ENCODE data around the gene PPP2R2C. TPM values are rescaled to one million over a fixed set of nuclear protein-coding genes. Genes with fewer than 3 reads are reported as not detected.

Gene PPP2R2C
- total and polyA plus RNA-seq, 2 experiments from 2014 or later: not detected

DNA sequence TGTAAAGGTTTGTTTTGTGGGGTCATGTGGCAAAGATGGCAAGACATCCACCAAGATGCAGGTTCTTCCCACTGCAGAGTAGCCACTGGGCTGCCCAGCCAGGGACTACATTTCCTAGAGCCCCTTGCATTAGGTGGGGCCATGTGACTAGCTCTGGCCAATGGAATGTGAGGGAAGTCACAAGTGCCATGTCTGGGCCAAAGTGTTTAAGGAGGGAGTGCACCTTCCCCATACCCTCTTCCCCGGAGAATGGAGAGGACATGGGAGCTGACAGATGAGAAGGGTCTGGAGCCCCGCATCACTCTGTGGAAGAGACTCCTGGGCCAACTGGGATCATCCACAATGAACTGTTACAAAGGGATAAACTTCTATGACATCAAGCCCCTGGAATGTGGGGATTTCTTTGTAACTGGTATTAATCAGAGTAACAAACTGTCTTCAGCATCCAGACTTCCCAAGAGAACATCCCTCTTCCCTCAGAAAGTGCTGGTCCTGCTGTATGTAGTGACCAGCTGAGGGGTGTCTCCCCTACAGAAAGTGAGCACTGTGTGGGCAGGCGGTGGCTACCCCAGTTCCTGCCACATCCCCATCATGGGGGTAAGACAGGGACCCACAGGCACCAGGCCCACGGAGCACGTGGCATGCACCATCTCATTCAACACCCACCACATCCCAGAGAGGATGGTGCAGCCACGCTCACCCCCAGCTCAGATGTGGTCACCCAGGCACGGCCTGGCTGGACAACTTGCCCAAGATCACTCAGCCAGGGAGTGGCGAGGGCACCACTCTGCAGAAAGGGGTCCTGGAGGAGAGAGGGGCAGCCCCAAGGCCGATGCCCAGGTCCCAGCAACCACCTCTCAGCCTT is 10.9 kb downstream of the PPP2R2C start:
- WGBS, 2 experiments (ENCODE audit: low coverage in 1 of 2, low lambda C conversion rate in 2 of 2, missing lambda C conversion rate in 2 of 2): 55 to 61% methylated on average over 8 to 9 of the region's 9 CpGs
- no peak overlapping the region for H3K27ac ChIP-seq
- DNase-seq: no peak
- in situ Hi-C loops (cut with MboI): no loop called here
- TF ChIP-seq EZH2 (IDR thresholded peaks at IDR 0.05; ENCODE audit: insufficient read depth, poor library complexity, severe bottlenecking): no peak
- TF ChIP-seq EZH2phosphoT487 (IDR thresholded peaks at IDR 0.05; ENCODE audit: insufficient read depth, low read depth): no peak
- no peaks in the 10 kb centered on the region for H4K20me1 ChIP-seq (ENCODE audit: insufficient read depth)
- no peak overlapping the region for H3K4me2 ChIP-seq (ENCODE audit: unreplicated experiment)
- H3K4me1 ChIP-seq (ENCODE audit: insufficient read depth): no peaks in the 10 kb centered on the region
- no peaks in the 10 kb centered on the region for H3K36me3 ChIP-seq (ENCODE audit: low read depth)
- no peak overlapping the region for H2AFZ ChIP-seq
- no peaks in the 10 kb centered on the region for H3K9me2 ChIP-seq (ENCODE audit: insufficient read depth)
- H3F3A ChIP-seq (ENCODE audit: insufficient read depth): no peaks in the 10 kb centered on the region
- H3K9ac ChIP-seq: no peak overlapping the region
- H3K4me3 ChIP-seq: no peak overlapping the region
- no peaks in the 10 kb centered on the region for H3K9me3 ChIP-seq (ENCODE audit: low read depth)
- peaks cover 10% of the 10 kb centered on the region for H3K27me3 ChIP-seq (replicated peaks; ENCODE audit: insufficient read depth)
- H3K79me2 ChIP-seq (ENCODE audit: insufficient read depth): no peaks in the 10 kb centered on the region

DNA sequence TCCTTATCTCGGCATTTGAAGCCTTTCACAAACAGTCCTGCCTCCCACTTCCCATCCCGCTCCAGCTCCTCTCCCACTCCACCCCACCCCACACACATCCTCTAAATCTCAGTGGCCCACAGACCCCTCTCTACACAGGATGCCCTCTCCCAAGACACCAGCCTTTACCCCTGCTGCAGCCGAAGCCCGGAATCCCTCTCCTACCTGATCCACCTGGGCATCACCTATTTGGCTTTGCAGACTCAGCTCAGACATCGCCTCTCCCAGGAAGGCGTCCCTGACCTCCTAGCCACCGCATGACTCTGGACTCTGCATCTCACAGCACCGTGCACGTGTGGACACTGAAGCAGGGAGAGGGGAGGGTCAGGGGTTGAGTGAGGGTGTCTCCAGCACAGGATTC is 11.5 kb downstream of the PPP2R2C start:
- no peaks in the 10 kb centered on the region for H4K20me1 ChIP-seq (ENCODE audit: insufficient read depth)
- H3K36me3 ChIP-seq (ENCODE audit: low read depth): no peaks in the 10 kb centered on the region
- in situ Hi-C loops (cut with MboI): no loop called here
- WGBS, 2 experiments (ENCODE audit: low coverage in 1 of 2, low lambda C conversion rate in 2 of 2, missing lambda C conversion rate in 2 of 2): 44 to 65% methylated on average over 8 to 9 of the region's 9 CpGs
- TF ChIP-seq EZH2 (IDR thresholded peaks at IDR 0.05; ENCODE audit: insufficient read depth, poor library complexity, severe bottlenecking) (no peak), EZH2phosphoT487 (IDR thresholded peaks at IDR 0.05; ENCODE audit: insufficient read depth, low read depth) (no peak)
- no peak overlapping the region for H3K4me2 ChIP-seq (ENCODE audit: unreplicated experiment)
- no peak overlapping the region for H3K4me3 ChIP-seq
- DNase-seq: no peak
- H3F3A ChIP-seq (ENCODE audit: insufficient read depth): no peaks in the 10 kb centered on the region
- H3K79me2 ChIP-seq (ENCODE audit: insufficient read depth): no peaks in the 10 kb centered on the region
- H3K9me2 ChIP-seq (ENCODE audit: insufficient read depth): no peaks in the 10 kb centered on the region
- no peaks in the 10 kb centered on the region for H3K9me3 ChIP-seq (ENCODE audit: low read depth)
- H3K27me3 ChIP-seq (replicated peaks; ENCODE audit: insufficient read depth): peaks cover 10% of the 10 kb centered on the region
- H3K9ac ChIP-seq: no peak overlapping the region
- no peaks in the 10 kb centered on the region for H3K4me1 ChIP-seq (ENCODE audit: insufficient read depth)
- H3K27ac ChIP-seq: no peak overlapping the region
- H2AFZ ChIP-seq: no peak overlapping the region

DNA sequence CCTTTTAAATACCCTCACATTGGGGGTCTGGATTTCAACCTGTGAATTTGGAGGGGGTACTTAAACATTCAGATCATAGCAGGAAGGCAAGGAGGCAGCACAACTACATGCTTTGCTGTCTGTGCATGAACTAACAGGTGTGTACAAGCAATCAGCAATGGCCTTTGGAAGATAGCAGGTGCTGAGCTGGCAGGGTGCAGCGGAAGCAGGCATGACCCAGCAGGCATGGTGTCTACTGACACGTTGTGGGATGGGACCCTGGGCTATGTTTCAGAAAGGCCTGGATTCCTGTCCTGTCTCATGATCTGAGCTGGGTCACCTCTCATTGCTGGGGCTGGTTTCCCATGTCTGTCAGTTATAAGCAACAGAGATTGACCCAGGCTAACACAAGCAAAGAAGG is 13.9 kb downstream of the PPP2R2C start:
- no peaks in the 10 kb centered on the region for H3K9me2 ChIP-seq (ENCODE audit: insufficient read depth)
- 35 to 47% methylated on average over 2 of the region's 2 CpGs for WGBS, 2 experiments (ENCODE audit: low coverage in 1 of 2, low lambda C conversion rate in 2 of 2, missing lambda C conversion rate in 2 of 2)
- no peak overlapping the region for H3K9ac ChIP-seq
- no peak overlapping the region for H2AFZ ChIP-seq
- no peak overlapping the region for H3K4me2 ChIP-seq (ENCODE audit: unreplicated experiment)
- peaks cover 10% of the 10 kb centered on the region; the same call in 1 of the 2 replicates for H3K27me3 ChIP-seq (replicated peaks; ENCODE audit: insufficient read depth)
- H3K4me3 ChIP-seq: no peak overlapping the region
- no peaks in the 10 kb centered on the region for H3F3A ChIP-seq (ENCODE audit: insufficient read depth)
- no peak for TF ChIP-seq EZH2phosphoT487 (IDR thresholded peaks at IDR 0.05; ENCODE audit: insufficient read depth, low read depth)
- no peaks in the 10 kb centered on the region for H3K9me3 ChIP-seq (ENCODE audit: low read depth)
- H4K20me1 ChIP-seq (ENCODE audit: insufficient read depth): no peaks in the 10 kb centered on the region
- DNase-seq: no peak
- in situ Hi-C loops (cut with MboI): no loop called here
- no peaks in the 10 kb centered on the region for H3K4me1 ChIP-seq (ENCODE audit: insufficient read depth)
- H3K36me3 ChIP-seq (ENCODE audit: low read depth): no peaks in the 10 kb centered on the region
- no peak overlapping the region for H3K27ac ChIP-seq
- H3K79me2 ChIP-seq (ENCODE audit: insufficient read depth): no peaks in the 10 kb centered on the region

DNA sequence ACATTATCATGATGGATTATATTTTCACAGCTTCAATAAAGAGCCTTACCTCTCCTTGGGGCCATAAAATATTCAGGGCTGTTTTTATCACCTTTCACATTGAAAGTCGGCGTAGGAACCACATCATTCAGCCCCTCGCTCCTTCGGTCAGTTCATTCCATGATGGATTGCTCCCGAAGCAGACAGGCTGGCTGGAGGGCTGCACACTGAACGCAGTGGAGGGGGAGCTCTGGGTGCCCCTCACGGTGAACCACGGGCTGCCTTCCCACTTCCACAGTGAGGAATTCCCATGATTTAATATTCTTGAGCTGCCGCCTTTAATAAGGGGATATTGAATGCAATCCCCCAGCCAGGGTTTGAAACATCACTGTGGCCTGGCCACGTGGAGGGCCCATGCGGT is 16.0 kb downstream of the PPP2R2C start:
- Histone ChIP-seq H3K9ac (no peak overlapping the region), H3K36me3 (ENCODE audit: low read depth) (no peaks in the 10 kb centered on the region), H4K20me1 (ENCODE audit: insufficient read depth) (no peaks in the 10 kb centered on the region), H3K4me2 (ENCODE audit: unreplicated experiment) (no peak overlapping the region), H3K9me2 (ENCODE audit: insufficient read depth) (no peaks in the 10 kb centered on the region), H3K27me3 (replicated peaks; ENCODE audit: insufficient read depth) (peaks cover 17% of the 10 kb centered on the region; the same call in 1 of the 2 replicates), H2AFZ (no peak overlapping the region), H3K4me3 (no peak overlapping the region), H3K27ac (no peak overlapping the region), H3F3A (ENCODE audit: insufficient read depth) (no peaks in the 10 kb centered on the region), H3K9me3 (ENCODE audit: low read depth) (no peaks in the 10 kb centered on the region), H3K4me1 (ENCODE audit: insufficient read depth) (no peaks in the 10 kb centered on the region), H3K79me2 (ENCODE audit: insufficient read depth) (no peaks in the 10 kb centered on the region)
- 28 to 29% methylated on average over 11 of the region's 11 CpGs for WGBS, 2 experiments (ENCODE audit: low coverage in 1 of 2, low lambda C conversion rate in 2 of 2, missing lambda C conversion rate in 2 of 2)
- TF ChIP-seq EZH2 (IDR thresholded peaks at IDR 0.05; ENCODE audit: insufficient read depth, poor library complexity, severe bottlenecking): no peak
- TF ChIP-seq EZH2phosphoT487 (IDR thresholded peaks at IDR 0.05; ENCODE audit: insufficient read depth, low read depth): no peak
- no peak for DNase-seq
- in situ Hi-C loops (cut with MboI): no loop called here
